Transverse colon (tissue), 4 donors: ENCODE data around the gene MKRN2. TPM values are rescaled to one million over a fixed set of nuclear protein-coding genes. Genes with fewer than 3 reads are reported as not detected.
A peak's percentile ranks its signal among the peaks of the same experiment; 100 is the strongest.
"Not testable (repeated sequence)": the region's sequence is repeated elsewhere in the genome, so short reads cannot be mapped to it uniquely, and the experiment has no call there.

Source experiments
- DNase-seq: peaks from one replicate; pipeline ENCODE4 v3.0.0-alpha.2; 2019
- H3K27ac ChIP-seq, 4 donors: fragments of 200-600 bp; sonication (generic); 2 replicates each; pipeline ENCODE4 v1.5.1; 2016 to 2018; ENCODE audit warnings: inconsistent platforms in 4 of 4
- H3K27me3 ChIP-seq: fragments of 200-600 bp; sonication (generic); 2 replicates; pipeline ENCODE4 v1.5.1; 2017; ENCODE audit warnings: inconsistent platforms
- H3K36me3 ChIP-seq, 4 donors: fragments of 200-600 bp; sonication (generic); 2 replicates each; pipeline ENCODE4 v1.5.1; 2017 to 2019; ENCODE audit warnings: inconsistent platforms in 4 of 4
- H3K4me1 ChIP-seq, 4 donors: fragments of 200-600 bp; sonication (generic); 2 replicates each; pipeline ENCODE4 v1.5.1; 2017 to 2020; ENCODE audit warnings: inconsistent platforms in 4 of 4
- H3K4me3 ChIP-seq, 4 donors: fragments of 200-600 bp; sonication (generic); 1 replicate in 1 of 4; 2 replicates in 3 of 4; pipeline versions ENCODE4 v1.5.1 to v1.6.1; 2017 to 2019; ENCODE audit warnings: inconsistent platforms in 4 of 4
- H3K9me3 ChIP-seq, 2 donors: fragments of 200-600 bp; sonication (generic); 2 replicates each; pipeline ENCODE4 v1.5.1; 2017 to 2019; ENCODE audit warnings: inconsistent platforms in 2 of 2
- EP300 ChIP-seq: sonication (generic); formaldehyde crosslinking; IDR thresholded peaks from one replicate; pipeline ENCODE4 v1.6.1; 2017; ENCODE audit warnings: antibody characterized with exemption, low read depth
- POLR2A ChIP-seq: fragments of 450-650 bp; IDR thresholded peaks from one replicate; pipeline ENCODE4 v1.6.1; 2016; ENCODE audit warnings: antibody characterized with exemption, mild to moderate bottlenecking, moderate library complexity
- POLR2AphosphoS5 ChIP-seq, 3 donors: sonication (generic); formaldehyde crosslinking; IDR thresholded peaks; one replicate each; pipeline ENCODE4 v1.6.1; 2016; ENCODE audit warnings: antibody characterized with exemption in 3 of 3
- WGBS, 2 donors: methylation state at CpG; one replicate each; pipeline ENCODE4 v1.1.5; 2018; ENCODE audit warnings: low coverage in 1 of 2; 5-methylcytosine and 5-hydroxymethylcytosine counted together
- in situ Hi-C, 4 donors: fragments of 200-750 bp; cut with MboI; loops; one replicate each; pipeline versions ENCODE4 v1.15.0 to v1.15.1; 2017; ENCODE audit warnings: low sequenced_read_pairs in 3 of 4, low pct_ligation_motif_present in 1 of 4, low pct_unique_long_range_greater_than_20kb in 1 of 4
- intact Hi-C: fragments of 100-400 bp; cut with DNase I; formaldehyde crosslinking; loops from one replicate; pipeline ENCODE4 v1.15.1; 2023; ENCODE audit warnings: low total_unique reads
- total RNA-seq, 4 donors: library from RNA; depleted of rRNA; stranded (reverse); fragments of >200 nt; gene quantifications; one replicate each; pipeline ENCODE4 v1.1.0, GENCODE V29; 2016
- TF ChIP-seq, protein P1 (sequence below), 5 experiments: fragments of 200-600 bp in 3 of 5; fragments of 450-650 bp in 2 of 5; sonication (generic) in 3 of 5; IDR thresholded peaks; 1 replicate in 2 of 5; 2 replicates in 3 of 5; pipeline ENCODE4 v1.5.1; 2016 to 2017; ENCODE audit warnings: antibody characterized with exemption in 5 of 5, inconsistent platforms in 3 of 5, mild to moderate bottlenecking in 2 of 5, moderate library complexity in 1 of 5

MKRN2 gene
- total RNA-seq, 4 donors from 2014 or later = 22.9 to 30.6 (median 25.4) TPM

DNA sequence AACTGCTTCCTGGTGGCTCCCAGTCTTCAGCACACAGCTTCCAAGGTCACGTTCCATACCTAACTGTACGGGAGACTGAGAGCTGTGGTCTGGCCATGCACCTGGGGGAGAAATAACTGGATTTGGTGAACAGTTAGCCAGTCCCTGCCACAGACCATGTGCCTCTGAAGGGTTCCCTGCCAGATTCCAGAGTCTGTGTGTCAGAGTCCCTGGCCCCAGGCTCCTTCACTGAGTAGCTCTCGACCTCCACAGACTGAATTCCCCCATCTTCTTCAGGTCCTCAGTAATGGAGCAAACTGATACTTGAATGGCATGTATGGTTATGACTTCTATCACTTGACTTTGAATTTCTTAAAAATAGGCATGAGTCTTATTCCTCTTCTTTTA, 29.1 kb upstream of the MKRN2 start:
- H3K9me3 ChIP-seq = no peaks in the 10 kb centered on the region
- intact Hi-C loops = no loop called here
- no peaks in the 10 kb centered on the region for H3K4me1 ChIP-seq
- H3K36me3 ChIP-seq = peaks cover 0 to 36% (median 5%) of the 10 kb centered on the region in 4 donors
- H3K27ac ChIP-seq = no peak overlapping the region
- in situ Hi-C loops = no loop called here
- DNase-seq = no peak
- H3K27me3 ChIP-seq = no peaks in the 10 kb centered on the region
- TF ChIP-seq POLR2A (no peak), POLR2AphosphoS5 (IDR thresholded peaks at IDR 0.05) (no peak), EP300 (no peak)
- TF ChIP-seq, protein P1, sequence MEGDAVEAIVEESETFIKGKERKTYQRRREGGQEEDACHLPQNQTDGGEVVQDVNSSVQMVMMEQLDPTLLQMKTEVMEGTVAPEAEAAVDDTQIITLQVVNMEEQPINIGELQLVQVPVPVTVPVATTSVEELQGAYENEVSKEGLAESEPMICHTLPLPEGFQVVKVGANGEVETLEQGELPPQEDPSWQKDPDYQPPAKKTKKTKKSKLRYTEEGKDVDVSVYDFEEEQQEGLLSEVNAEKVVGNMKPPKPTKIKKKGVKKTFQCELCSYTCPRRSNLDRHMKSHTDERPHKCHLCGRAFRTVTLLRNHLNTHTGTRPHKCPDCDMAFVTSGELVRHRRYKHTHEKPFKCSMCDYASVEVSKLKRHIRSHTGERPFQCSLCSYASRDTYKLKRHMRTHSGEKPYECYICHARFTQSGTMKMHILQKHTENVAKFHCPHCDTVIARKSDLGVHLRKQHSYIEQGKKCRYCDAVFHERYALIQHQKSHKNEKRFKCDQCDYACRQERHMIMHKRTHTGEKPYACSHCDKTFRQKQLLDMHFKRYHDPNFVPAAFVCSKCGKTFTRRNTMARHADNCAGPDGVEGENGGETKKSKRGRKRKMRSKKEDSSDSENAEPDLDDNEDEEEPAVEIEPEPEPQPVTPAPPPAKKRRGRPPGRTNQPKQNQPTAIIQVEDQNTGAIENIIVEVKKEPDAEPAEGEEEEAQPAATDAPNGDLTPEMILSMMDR (IDR thresholded peaks at IDR 0.05) = no peak
- H3K4me3 ChIP-seq = no peak overlapping the region
- WGBS, 2 donors = 96% methylated on average over 3 of the region's 3 CpGs; no CpG with 5 or more reads in 1 of the 2 donors

DNA sequence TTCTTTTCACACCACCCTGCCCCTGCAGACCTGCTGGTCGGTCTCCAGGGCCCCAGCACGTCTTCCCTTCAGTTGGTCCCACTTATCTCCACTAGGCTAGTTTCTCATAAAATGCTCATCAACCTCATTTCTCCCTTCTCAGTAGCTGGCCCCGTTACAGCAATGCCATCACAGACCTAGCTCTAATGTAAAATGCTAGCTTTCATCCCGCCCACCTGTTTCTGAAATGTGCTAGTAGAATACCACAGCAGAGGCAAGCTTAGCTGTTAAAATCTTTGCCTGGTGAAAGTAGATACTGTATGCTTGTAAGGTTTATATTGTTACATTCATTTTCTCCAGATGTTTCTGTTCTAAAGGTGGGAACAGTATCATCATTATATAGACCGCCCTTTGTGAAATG, 24.7 kb upstream of the MKRN2 start:
- TF ChIP-seq POLR2A (no peak), EP300 (no peak), POLR2AphosphoS5 (IDR thresholded peaks at IDR 0.05) (no peak)
- in situ Hi-C loops = no loop called here
- Histone ChIP-seq H3K27ac (no peak overlapping the region), H3K4me3 (no peak overlapping the region), H3K4me1 (no peaks in the 10 kb centered on the region), H3K27me3 (no peaks in the 10 kb centered on the region), H3K36me3 (peaks cover 0 to 34% (median 7%) of the 10 kb centered on the region in 4 donors), H3K9me3 (no peaks in the 10 kb centered on the region)
- 92 to 94% methylated on average over 2 to 5 of the region's 5 CpGs for WGBS, 2 donors
- DNase-seq = no peak
- intact Hi-C loops = no loop called here

DNA sequence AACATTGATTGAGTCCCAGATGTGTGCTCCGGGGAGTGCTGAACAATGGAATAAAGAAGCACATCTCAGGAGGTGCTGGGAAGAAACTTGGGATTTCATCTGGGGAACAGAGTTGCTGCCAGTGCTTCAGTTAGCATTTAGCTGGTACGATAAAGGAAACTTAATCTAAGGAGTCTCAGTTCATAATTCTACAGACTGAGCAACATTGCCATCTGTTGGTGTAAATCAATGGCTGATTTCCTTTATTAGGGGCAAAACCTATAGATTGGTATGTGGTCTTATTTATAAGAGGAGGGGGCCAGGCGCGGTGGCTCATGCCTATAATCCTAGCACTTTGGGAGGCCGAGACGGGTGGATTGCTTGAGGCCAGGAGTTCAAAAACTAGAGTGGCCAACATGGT, 20.5 kb upstream of the MKRN2 start:
- H3K4me3 ChIP-seq = no peak overlapping the region
- H3K36me3 ChIP-seq = peaks cover 0 to 16% (median 5%) of the 10 kb centered on the region in 4 donors
- H3K27ac ChIP-seq = no peak overlapping the region
- 92 to 93% methylated on average over 2 to 6 of the region's 6 CpGs for WGBS, 2 donors
- H3K4me1 ChIP-seq = no peaks in the 10 kb centered on the region
- intact Hi-C loops = no loop called here
- H3K27me3 ChIP-seq = no peaks in the 10 kb centered on the region
- no peak for DNase-seq
- no peak for TF ChIP-seq POLR2A
- in situ Hi-C loops = no loop called here
- H3K9me3 ChIP-seq = no peaks in the 10 kb centered on the region

DNA sequence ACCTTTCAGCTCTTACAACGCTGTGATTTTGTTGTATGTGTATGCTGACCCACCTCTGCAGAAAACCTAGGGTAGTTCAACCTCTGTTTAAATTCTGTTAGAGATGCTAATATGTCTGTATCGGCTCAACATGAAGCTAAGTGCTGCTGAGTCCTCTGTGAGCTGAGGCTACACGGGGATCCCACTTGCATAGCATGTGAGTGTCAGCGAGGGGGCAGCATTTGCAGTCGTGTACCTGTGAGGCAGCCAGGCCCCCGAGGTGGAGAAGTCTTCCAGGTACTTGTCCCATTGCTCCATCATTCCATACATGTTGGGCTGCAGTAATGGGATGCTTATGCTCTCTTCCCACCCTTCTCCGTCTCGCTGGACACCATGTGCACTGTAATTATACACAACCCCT, 15.3 kb upstream of the MKRN2 start:
- TF ChIP-seq POLR2A = no peak
- 83% methylated on average over 2 to 8 of the region's 8 CpGs for WGBS, 2 donors
- peaks cover 0 to 4% (median 2%) of the 10 kb centered on the region in 4 donors for H3K4me1 ChIP-seq
- no peak overlapping the region for H3K4me3 ChIP-seq
- no peaks in the 10 kb centered on the region for H3K36me3 ChIP-seq
- H3K9me3 ChIP-seq = no peaks in the 10 kb centered on the region
- H3K27ac ChIP-seq = no peak overlapping the region
- in situ Hi-C loops (no loop called here), intact Hi-C loops (no loop called here)
- no peaks in the 10 kb centered on the region for H3K27me3 ChIP-seq
- DNase-seq = no peak

DNA sequence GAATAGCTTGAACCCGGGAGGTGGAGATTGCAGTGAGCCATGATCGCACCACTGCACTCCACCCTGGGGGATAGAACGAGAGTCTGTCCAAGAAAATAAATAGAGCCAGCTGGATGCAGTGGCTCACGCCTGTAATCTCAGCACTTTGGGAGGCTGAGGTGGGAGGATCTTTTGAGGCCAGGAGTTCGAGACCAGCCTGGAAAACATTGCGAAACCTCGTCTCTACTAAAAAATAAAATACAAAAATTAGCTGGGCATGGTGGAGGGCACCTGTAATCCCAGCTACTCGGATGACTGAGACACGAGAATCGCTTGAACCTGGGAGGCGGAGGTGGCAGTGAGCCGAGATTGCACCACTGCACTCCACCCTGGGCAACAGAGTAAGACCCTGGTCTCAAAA, 13.4 kb upstream of the MKRN2 start:
- in situ Hi-C loops, intact Hi-C loops, H3K4me1 ChIP-seq, H3K27ac ChIP-seq, H3K27me3 ChIP-seq, DNase-seq, H3K9me3 ChIP-seq, H3K36me3 ChIP-seq: not testable (repeated sequence)
- H3K4me3 ChIP-seq = peak overlapping the region in 1 of 4 donors; percentile 59
- WGBS, 2 donors = 93 to 100% methylated on average over 1 to 12 of the region's 12 CpGs

DNA sequence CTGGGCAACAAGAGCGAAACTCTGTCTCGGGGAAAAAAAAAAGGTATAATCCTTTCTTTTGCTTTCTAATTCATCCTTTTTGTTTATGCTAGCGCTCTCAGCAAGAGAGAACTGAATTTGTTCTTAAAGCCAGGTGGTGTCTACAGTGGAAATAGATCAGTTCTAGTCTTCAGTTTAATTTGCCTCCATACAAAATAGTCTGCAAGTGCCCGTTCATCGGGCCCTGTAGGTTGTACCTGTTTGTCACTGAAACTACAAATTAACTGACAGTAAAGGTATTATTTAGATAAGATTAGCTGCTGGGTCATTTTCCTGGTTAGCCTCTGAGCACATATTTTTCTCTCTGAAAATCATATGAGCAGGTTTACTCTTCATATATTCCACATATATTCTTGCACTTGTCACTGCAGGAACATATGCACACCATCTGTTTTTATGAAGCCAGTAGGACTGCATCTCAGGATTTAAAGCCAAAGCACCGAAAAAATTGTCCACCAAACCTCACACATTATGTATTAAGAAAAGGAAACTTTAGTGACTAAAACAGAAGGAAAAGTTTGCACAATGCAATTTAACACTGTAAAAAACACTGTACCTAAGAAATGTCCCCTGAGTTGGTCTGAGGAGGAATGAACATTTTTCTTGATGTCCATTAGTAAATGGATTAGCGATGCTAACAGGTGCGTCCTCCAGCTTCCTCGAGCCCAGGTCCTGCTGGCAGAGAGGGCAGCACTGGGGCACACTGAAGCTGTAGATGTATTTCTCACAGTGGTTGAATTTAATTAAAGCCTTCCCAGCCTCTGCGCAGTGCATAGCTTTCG, 12.0 kb upstream of the MKRN2 start:
- Histone ChIP-seq H3K27me3 (peaks cover 4% of the 10 kb centered on the region), H3K36me3 (no peaks in the 10 kb centered on the region), H3K9me3 (no peaks in the 10 kb centered on the region), H3K4me3 (peak overlapping the region; percentile 29 to 59 (median 36)), H3K4me1 (peaks cover 0 to 4% (median 2%) of the 10 kb centered on the region in 4 donors), H3K27ac (peak overlapping the region; percentile 73 to 89 (median 84))
- in situ Hi-C loops (no loop called here), intact Hi-C loops (no loop called here)
- no peak for DNase-seq
- TF ChIP-seq, protein P1 (IDR thresholded peaks at IDR 0.05) = peak in 1 of 5 experiments; percentile 27
- TF ChIP-seq EP300 (no peak), POLR2A (peak; percentile 92), POLR2AphosphoS5 (IDR thresholded peaks at IDR 0.05) (no peak)
- WGBS, 2 donors = 53 to 54% methylated on average over 4 to 11 of the region's 11 CpGs
